A673 (cell line): ENCODE data around the gene MAML3.

Experiments
- CTCF ChIP-seq: fragments of 300-800, 200-600 bp; sonication (generic); conservative IDR thresholded peaks from 2 replicates; pipeline ENCODE4 v1.5.1; 2017; ENCODE audit warnings: low read depth, mild to moderate bottlenecking, antibody characterized with exemption, low read length, moderate library complexity, mixed read lengths
- EZH2 ChIP-seq: fragments of 200-600 bp; sonication (generic); IDR thresholded peaks from 2 replicates; pipeline ENCODE4 v1.6.1; 2017; ENCODE audit warnings: borderline replicate concordance, low read depth, mild to moderate bottlenecking, mixed read lengths, antibody characterized with exemption, low read length; ENCODE audit not compliant: poor library complexity, severe bottlenecking

GRCh38 chr4:139753686-139754085, 400.3 kb downstream of the MAML3 start:
- TF ChIP-seq CTCF (no peak), EZH2 (no peak)
